Common myeloid progenitor, CD34-positive (primary cell): ENCODE measurements around the gene MPZL3.

Source experiments
- CTCF ChIA-PET: fragments of 350-600 bp; sonication (Branson Sonifier 250); formaldehyde crosslinking; loops from one replicate; lab custom pipeline; 2021; ENCODE audit warnings: antibody characterized with exemption; lab: Charles Lee
- POLR2A ChIA-PET: fragments of 350-600 bp; sonication (Branson Sonifier 250); formaldehyde crosslinking; loops from one replicate; lab custom pipeline; 2021; ENCODE audit warnings: antibody characterized with exemption; lab: Charles Lee
- DNase-seq, 3 donors: peaks; one replicate each; pipeline versions ENCODE4 v3.0.0 to v3.0.0-alpha.2; 2013
- H3K27ac ChIP-seq, 2 experiments: 1 replicate in 1 of 2; 2 replicates in 1 of 2; pipeline ENCODE4 v1.7.0; 2013; ENCODE audit warnings: inconsistent platforms in 2 of 2, low read length in 2 of 2, mild to moderate bottlenecking in 2 of 2, low read depth in 1 of 2, moderate library complexity in 1 of 2; ENCODE audit not compliant: severe bottlenecking in 2 of 2, insufficient read depth in 1 of 2, poor library complexity in 1 of 2
- H3K27me3 ChIP-seq, 5 experiments: replicated peaks in 2 of 5; 1 replicate in 3 of 5; 2 replicates in 2 of 5; pipeline versions ENCODE4 v1.6.1 to v1.7.0; 2013; ENCODE audit warnings: low read length in 4 of 5, mild to moderate bottlenecking in 2 of 5, moderate library complexity in 2 of 5, inconsistent platforms in 1 of 5; ENCODE audit not compliant: insufficient read depth in 5 of 5, control insufficient read depth in 4 of 5
- H3K36me3 ChIP-seq, 4 experiments: 1 replicate in 2 of 4; 2 replicates in 2 of 4; pipeline versions ENCODE4 v1.6.1 to v1.7.0; 2013; ENCODE audit warnings: low read length in 3 of 4, control low read depth in 1 of 4, mild to moderate bottlenecking in 1 of 4; ENCODE audit not compliant: control insufficient read depth in 4 of 4, insufficient read depth in 4 of 4
- H3K4me1 ChIP-seq, 4 experiments: 1 replicate in 3 of 4; 2 replicates in 1 of 4; pipeline versions ENCODE4 v1.6.1 to v1.7.1; 2013; ENCODE audit warnings: low read length in 3 of 4, mild to moderate bottlenecking in 3 of 4, control low read depth in 1 of 4, inconsistent platforms in 1 of 4, moderate library complexity in 1 of 4; ENCODE audit not compliant: control insufficient read depth in 4 of 4, insufficient read depth in 4 of 4; ENCODE audit errors: control extremely low read depth in 1 of 4
- H3K4me3 ChIP-seq, 7 experiments: 1 replicate in 4 of 7; 2 replicates in 3 of 7; pipeline versions ENCODE4 v1.5.1 to v1.7.0; 2013; ENCODE audit warnings: mild to moderate bottlenecking in 7 of 7, low read length in 6 of 7, moderate library complexity in 6 of 7, inconsistent platforms in 2 of 7, low read depth in 2 of 7, control low read depth in 1 of 7; ENCODE audit not compliant: insufficient read depth in 4 of 7, control insufficient read depth in 1 of 7; ENCODE audit errors: extremely low read depth in 1 of 7
- H3K9me3 ChIP-seq, 5 experiments: 1 replicate in 4 of 5; 2 replicates in 1 of 5; pipeline versions ENCODE4 v1.6.1 to v1.7.1; 2013; ENCODE audit warnings: low read length in 4 of 5, mild to moderate bottlenecking in 2 of 5, inconsistent platforms in 1 of 5, low read depth in 1 of 5, moderate library complexity in 1 of 5; ENCODE audit not compliant: control insufficient read depth in 4 of 5, insufficient read depth in 2 of 5; ENCODE audit errors: control extremely low read depth in 1 of 5
- WGBS: methylation state at CpG from one replicate; pipeline ENCODE4 v1.1.5; 2013; ENCODE audit not compliant: insufficient coverage; 5-methylcytosine and 5-hydroxymethylcytosine counted together

Gene MPZL3

GRCh38 chr11:118223570-118223969 is 28.6 kb downstream of the MPZL3 start:
- Histone ChIP-seq H3K27me3 (no peaks in the 10 kb centered on the region), H3K9me3 (no peaks in the 10 kb centered on the region), H3K36me3 (peaks cover 0 to 5% (median 0%) of the 10 kb centered on the region in 4 experiments), H3K27ac (peak overlapping the region; percentile 26 to 45), H3K4me1 (peaks cover 52 to 85% (median 67%) of the 10 kb centered on the region in 4 experiments), H3K4me3 (peak overlapping the region in 6 of 7 experiments; percentile 25 to 75 (median 58))
- no CpG with 5 or more reads among the region's 2 CpGs for WGBS
- DNase-seq = peak in 1 of 3 donors; percentile 50
- ChIA-PET CTCF (interaction anchor here (1.3 to 4.1 kb wide), 3 partner anchors 10 to 127 kb away, joined by 3 to 42 read pairs (median 6); no protein-coding TSS in a partner anchor), POLR2A (interaction anchor here (1.0 to 1.2 kb wide), 2 partner anchors 10 to 28 kb away, joined by 3 read pairs; no protein-coding TSS in a partner anchor)

- WGBS = 100% methylated on average over 2 of the region's 4 CpGs
- POLR2A ChIA-PET = no interaction called here
- H3K4me3 ChIP-seq = peak overlapping the region in 1 of 7 experiments; percentile 20
- peaks cover 46 to 83% (median 65%) of the 10 kb centered on the region in 4 experiments for H3K4me1 ChIP-seq
- H3K27me3 ChIP-seq = no peaks in the 10 kb centered on the region
- DNase-seq = no peak
- peaks cover 0 to 5% (median 0%) of the 10 kb centered on the region in 4 experiments for H3K36me3 ChIP-seq
- H3K9me3 ChIP-seq = no peaks in the 10 kb centered on the region
- H3K27ac ChIP-seq = no peak overlapping the region
- CTCF ChIA-PET = interaction anchor here (1.0 to 1.7 kb wide), 4 partner anchors 8 to 73 kb away, joined by 3 to 5 read pairs (median 4); partner anchors contain the start of gene MPZL3
These were observed 29.7 kb downstream of the MPZL3 start for GRCh38 chr11:118222437-118222836.

- ChIA-PET POLR2A (interaction anchor here (0.6 kb wide), 1 partner anchor 31 kb away, joined by 3 read pairs; the partner anchor contains the start of gene MPZL3), CTCF (interaction anchor here (0.9 to 3.6 kb wide), 5 partner anchors 10 to 74 kb away, joined by 3 to 13 read pairs (median 4); partner anchors contain the start of gene MPZL3)
- H3K4me3 ChIP-seq = peak overlapping the region in 2 of 7 experiments; percentile 8 to 12
- peaks cover 46 to 83% (median 65%) of the 10 kb centered on the region in 4 experiments for H3K4me1 ChIP-seq
- no peaks in the 10 kb centered on the region for H3K27me3 ChIP-seq
- H3K36me3 ChIP-seq = peaks cover 0 to 5% (median 0%) of the 10 kb centered on the region in 4 experiments
- DNase-seq = no peak
- no peaks in the 10 kb centered on the region for H3K9me3 ChIP-seq
- H3K27ac ChIP-seq = no peak overlapping the region
- 47% methylated on average over 5 of the region's 5 CpGs for WGBS
These were observed 30.7 kb downstream of the MPZL3 start for GRCh38 chr11:118221419-118221818.

GRCh38 chr11:118219732-118220131 is 32.4 kb downstream of the MPZL3 start:
- Histone ChIP-seq H3K9me3 (no peaks in the 10 kb centered on the region), H3K27ac (no peak overlapping the region), H3K4me1 (peaks cover 44 to 83% (median 66%) of the 10 kb centered on the region in 4 experiments), H3K4me3 (no peak overlapping the region), H3K27me3 (no peaks in the 10 kb centered on the region), H3K36me3 (peaks cover 0 to 5% (median 0%) of the 10 kb centered on the region in 4 experiments)
- POLR2A ChIA-PET = no interaction called here
- 43% methylated on average over 1 of the region's 1 CpG for WGBS
- CTCF ChIA-PET = interaction anchor here (1.5 to 3.6 kb wide), 2 partner anchors 19 to 21 kb away, joined by 3 to 13 read pairs; no protein-coding TSS in a partner anchor
- DNase-seq = no peak

- ChIA-PET CTCF (interaction anchor here (2.6 to 3.6 kb wide), 2 partner anchors 10 to 21 kb away, joined by 10 to 13 read pairs; no protein-coding TSS in a partner anchor), POLR2A (no interaction called here)
- H3K4me1 ChIP-seq = peaks cover 41 to 83% (median 67%) of the 10 kb centered on the region in 4 experiments
- H3K9me3 ChIP-seq = no peaks in the 10 kb centered on the region
- no peak overlapping the region for H3K4me3 ChIP-seq
- no peak overlapping the region for H3K27ac ChIP-seq
- H3K27me3 ChIP-seq = no peaks in the 10 kb centered on the region
- DNase-seq = no peak
- H3K36me3 ChIP-seq = peaks cover 0 to 5% (median 0%) of the 10 kb centered on the region in 4 experiments
These were observed 32.9 kb downstream of the MPZL3 start for GRCh38 chr11:118219244-118219643.

GRCh38 chr11:118217575-118217974 is 34.6 kb downstream of the MPZL3 start:
- H3K36me3 ChIP-seq = peaks cover 0 to 5% (median 0%) of the 10 kb centered on the region in 4 experiments
- H3K27me3 ChIP-seq = no peaks in the 10 kb centered on the region
- POLR2A ChIA-PET = no interaction called here
- CTCF ChIA-PET = interaction anchor here (0.9 to 2.6 kb wide), 6 partner anchors 9 to 74 kb away, joined by 3 to 10 read pairs (median 3); no protein-coding TSS in a partner anchor
- no peak for DNase-seq
- H3K4me3 ChIP-seq = no peak overlapping the region
- H3K9me3 ChIP-seq = no peaks in the 10 kb centered on the region
- no peak overlapping the region for H3K27ac ChIP-seq
- H3K4me1 ChIP-seq = peaks cover 41 to 85% (median 73%) of the 10 kb centered on the region in 4 experiments
- WGBS = 67% methylated on average over 1 of the region's 3 CpGs
